HCT116 (cell line): ENCODE results near the gene PAK1. TPM values are rescaled to one million over a fixed set of nuclear protein-coding genes. Genes with fewer than 3 reads are reported as not detected.

ENCODE experiments used
- ATAC-seq: fragments of 200-7000 bp; cut with Tn5 transposase; 2 replicates; pipeline ENCODE4 v1.9.1; 2020; ENCODE audit warnings: mild to moderate bottlenecking, moderate library complexity
- BruUV-seq: library from RNA; stranded (reverse); fragments of 400-500 nt; replicated peaks from 2 replicates; lab custom pipeline; 2021; lab: Mats Ljungman, UMichigan
- CTCF ChIA-PET: fragments of 300-600 bp; sonication (Branson Sonifier 250); formaldehyde crosslinking; loops from one replicate; lab custom pipeline; 2021; ENCODE audit warnings: antibody characterized with exemption; lab: Charles Lee
- POLR2A ChIA-PET: fragments of 300-600, 350-600 bp; sonication (Branson Sonifier 250); formaldehyde crosslinking; loops from one replicate; lab custom pipeline; 2021; ENCODE audit warnings: antibody characterized with exemption; lab: Charles Lee
- RAD21 ChIA-PET, 2 experiments: fragments of 300-600 bp; sonication (Branson Sonifier 250); formaldehyde crosslinking; loops; one replicate each; lab custom pipeline; 2023; ENCODE audit warnings: low total read pairs in 2 of 2; ENCODE audit not compliant: uncharacterized antibody in 2 of 2, unreplicated experiment in 2 of 2, low non-redundant PET in 1 of 2; lab: Charles Lee
- DNase-seq: peaks from one replicate; pipeline ENCODE4 v3.0.0-alpha.2; 2010; ENCODE audit warnings: low read depth, low spot score
- H2AFZ ChIP-seq: fragments of 200-600 bp; shearing (Covaris generic), sonication (generic); 2 replicates; pipeline ENCODE4 v1.6.1; 2017; ENCODE audit warnings: low read depth, mixed run types, mixed read lengths, antibody characterized with exemption, low read length; ENCODE audit not compliant: poor library complexity, severe bottlenecking
- H3K27ac ChIP-seq: 2 replicates; pipeline ENCODE4 v1.5.1; 2012; ENCODE audit warnings: low read depth, low read length
- H3K27me3 ChIP-seq: fragments of 200-600 bp; sonication (generic); 2 replicates; pipeline ENCODE4 v1.6.1; 2016; ENCODE audit warnings: mixed run types, low read length, mixed read lengths; ENCODE audit not compliant: insufficient read depth
- H3K36me3 ChIP-seq, 2 experiments: fragments of 200-500 bp in 1 of 2; fragments of 200-600 bp in 1 of 2; sonication (Bioruptor generic) in 1 of 2; sonication (generic) in 1 of 2; 2 replicates each; pipeline versions ENCODE4 v1.5.1 to v1.6.1; 2014 to 2016; ENCODE audit warnings: low read length in 2 of 2, inconsistent platforms in 1 of 2, mixed read lengths in 1 of 2, mixed run types in 1 of 2; ENCODE audit not compliant: insufficient read depth in 2 of 2, control insufficient read depth in 1 of 2
- H3K4me1 ChIP-seq, 2 experiments: fragments of 200-600 bp in 1 of 2; sonication (generic) in 1 of 2; 2 replicates each; pipeline versions ENCODE4 v1.5.1 to v1.6.1; 2012 to 2017; ENCODE audit warnings: low read length in 2 of 2, inconsistent platforms in 1 of 2, mild to moderate bottlenecking in 1 of 2, mixed read lengths in 1 of 2, mixed run types in 1 of 2, moderate library complexity in 1 of 2; ENCODE audit not compliant: insufficient read depth in 2 of 2, control insufficient read depth in 1 of 2
- H3K4me2 ChIP-seq: fragments of 200-600 bp; sonication (generic); 2 replicates; pipeline ENCODE4 v1.6.1; 2017; ENCODE audit warnings: mixed run types, low read length, mixed read lengths
- H3K4me3 ChIP-seq, 2 experiments: fragments of 200-600 bp in 1 of 2; sonication (generic) in 1 of 2; replicated peaks in 1 of 2; 2 replicates each; pipeline ENCODE4 v1.5.1; 2011 to 2016; ENCODE audit warnings: low read length in 2 of 2, control low read depth in 1 of 2, low read depth in 1 of 2, mild to moderate bottlenecking in 1 of 2, mixed read lengths in 1 of 2, mixed run types in 1 of 2
- H3K79me2 ChIP-seq: fragments of 200-600 bp; sonication (generic); 2 replicates; pipeline ENCODE4 v1.6.1; 2017; ENCODE audit warnings: mild to moderate bottlenecking, mixed run types, low read length, moderate library complexity, mixed read lengths; ENCODE audit not compliant: insufficient read depth
- H3K9ac ChIP-seq: fragments of 200-600 bp; sonication (generic); 2 replicates; pipeline ENCODE4 v1.6.1; 2016; ENCODE audit warnings: low read length, mixed read lengths
- H3K9me2 ChIP-seq: fragments of 200-600 bp; sonication (generic), shearing (Covaris generic); 2 replicates; pipeline ENCODE4 v1.6.1; 2017; ENCODE audit warnings: mixed run types, mild to moderate bottlenecking, moderate library complexity; ENCODE audit not compliant: insufficient read depth
- H3K9me3 ChIP-seq, 2 experiments: fragments of 200-500 bp in 1 of 2; fragments of 200-600 bp in 1 of 2; sonication (Bioruptor generic) in 1 of 2; sonication (generic) in 1 of 2; 2 replicates each; pipeline ENCODE4 v1.6.1; 2014 to 2017; ENCODE audit warnings: low read length in 2 of 2, mixed read lengths in 2 of 2, inconsistent platforms in 1 of 2, low read depth in 1 of 2, mild to moderate bottlenecking in 1 of 2, mixed run types in 1 of 2, moderate library complexity in 1 of 2; ENCODE audit not compliant: control insufficient read depth in 1 of 2, insufficient read depth in 1 of 2
- H4K20me1 ChIP-seq: fragments of 200-600 bp; sonication (generic), shearing (Covaris generic); 2 replicates; pipeline ENCODE4 v1.6.1; 2017; ENCODE audit warnings: mixed run types, mild to moderate bottlenecking, moderate library complexity; ENCODE audit not compliant: insufficient read depth
- ATF3 ChIP-seq: IDR thresholded peaks from 2 replicates; pipeline ENCODE4 v1.6.1; 2012
- CBX3 ChIP-seq: IDR thresholded peaks from 2 replicates; pipeline ENCODE4 v1.6.1; 2012; ENCODE audit warnings: low read depth
- ELF1 ChIP-seq: IDR thresholded peaks from 2 replicates; pipeline ENCODE4 v1.6.1; 2012; ENCODE audit warnings: low read depth, borderline replicate concordance
- FOSL1 ChIP-seq: IDR thresholded peaks from 2 replicates; pipeline ENCODE4 v1.6.1; 2012; ENCODE audit warnings: low read depth
- JUND ChIP-seq: IDR thresholded peaks from 2 replicates; pipeline ENCODE4 v1.6.1; 2012
- POLR2A ChIP-seq: IDR thresholded peaks from 2 replicates; pipeline ENCODE4 v1.7.0; 2011; ENCODE audit warnings: borderline replicate concordance; ENCODE audit not compliant: insufficient read depth, insufficient read length; ENCODE audit errors: extremely low read depth
- POLR2AphosphoS5 ChIP-seq: IDR thresholded peaks from 2 replicates; pipeline ENCODE4 v1.6.1; 2011; ENCODE audit warnings: mild to moderate bottlenecking, low read depth, low read length, moderate library complexity
- RAD21 ChIP-seq: IDR thresholded peaks from 2 replicates; pipeline ENCODE4 v1.6.1; 2012; ENCODE audit warnings: low read depth, mild to moderate bottlenecking
- SIN3A ChIP-seq: IDR thresholded peaks from 2 replicates; pipeline ENCODE4 v1.6.1; 2012; ENCODE audit warnings: low read depth
- SP1 ChIP-seq: IDR thresholded peaks from 2 replicates; pipeline ENCODE4 v1.6.1; 2012; ENCODE audit warnings: low read depth
- SRF ChIP-seq: IDR thresholded peaks from 2 replicates; pipeline ENCODE4 v1.6.1; 2012; ENCODE audit warnings: low read depth
- YY1 ChIP-seq: IDR thresholded peaks from 2 replicates; pipeline ENCODE4 v1.6.1; 2011; ENCODE audit warnings: low read length, low read depth, moderate library complexity, mild to moderate bottlenecking; ENCODE audit not compliant: insufficient replicate concordance; ENCODE audit errors: extremely low read depth
- ZBTB33 ChIP-seq: IDR thresholded peaks from 2 replicates; pipeline ENCODE4 v1.6.1; 2011; ENCODE audit warnings: mild to moderate bottlenecking, low read length, moderate library complexity; ENCODE audit not compliant: insufficient replicate concordance; ENCODE audit errors: extremely low read depth
- intact Hi-C: fragments of 100-400 bp; cut with micrococcal nuclease; formaldehyde crosslinking; loops from 2 replicates; pipeline ENCODE4 v1.10.0; 2022
- total RNA-seq: library from RNA; stranded (reverse); gene quantifications from one replicate; pipeline ENCODE4 v1.2.1, GENCODE V29; 2021; ENCODE audit not compliant: unreplicated experiment
- TF ChIP-seq, protein P1 (sequence below): IDR thresholded peaks from 2 replicates; pipeline ENCODE4 v1.6.1; 2012; ENCODE audit warnings: low read depth
- TF ChIP-seq, protein P2 (sequence below): IDR thresholded peaks from 2 replicates; pipeline ENCODE4 v1.6.1; 2012

The PAK1 gene
- total RNA-seq, 1 experiment from 2014 or later: 56.1 TPM

DNA sequence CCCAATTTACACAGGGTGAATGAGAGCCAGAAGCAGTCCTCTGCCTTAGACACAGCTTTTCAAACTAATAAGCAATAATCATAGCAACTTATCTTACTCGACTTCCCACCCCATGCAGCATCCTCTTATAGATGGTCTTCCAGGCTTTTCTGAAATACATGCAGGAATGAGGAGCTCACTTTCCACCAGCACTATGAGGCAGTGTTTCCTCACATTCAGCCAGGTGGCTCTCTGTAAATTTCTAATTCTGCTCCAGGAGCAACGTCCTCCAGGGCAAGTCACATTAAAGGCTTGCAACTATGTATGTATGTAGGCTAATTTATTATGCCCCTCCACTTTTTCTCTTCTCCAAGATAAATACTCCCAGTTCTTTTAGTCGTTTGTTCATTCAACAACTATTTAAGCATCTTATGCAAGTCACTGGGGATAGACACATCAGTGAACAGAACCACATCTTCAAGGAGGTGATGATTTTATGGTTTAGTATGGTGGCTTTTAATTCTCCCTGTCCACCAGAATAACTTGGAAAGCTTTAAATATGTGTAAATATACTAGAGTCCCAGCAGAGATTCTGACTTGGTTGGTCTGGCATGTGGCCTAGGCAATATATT lies 59.9 kb downstream of the PAK1 start:
- CTCF ChIA-PET: no interaction called here
- Histone ChIP-seq H3K4me2 (no peak overlapping the region), H3K9ac (no peak overlapping the region), H3K9me2 (no peaks in the 10 kb centered on the region), H3K9me3 (no peaks in the 10 kb centered on the region), H3K4me3 (no peak overlapping the region), H3K36me3 (no peaks in the 10 kb centered on the region), H3K79me2 (peaks cover 17% of the 10 kb centered on the region), H4K20me1 (no peaks in the 10 kb centered on the region), H2AFZ (no peak overlapping the region), H3K4me1 (peaks cover 8 to 27% of the 10 kb centered on the region in 2 experiments; a peak in 3 of 4 replicates), H3K27me3 (no peaks in the 10 kb centered on the region), H3K27ac (no peak overlapping the region)
- intact Hi-C loops: no loop called here
- POLR2A ChIA-PET: no interaction called here
- DNase-seq: no peak
- RAD21 ChIA-PET: no interaction called here
- no peak for ATAC-seq
- TF ChIP-seq CBX3 (no peak), SP1 (no peak), RAD21 (peak; percentile 23; the same call in 1 of the 2 replicates), JUND (no peak), YY1 (no peak)
- BruUV-seq: no TSS peak

DNA sequence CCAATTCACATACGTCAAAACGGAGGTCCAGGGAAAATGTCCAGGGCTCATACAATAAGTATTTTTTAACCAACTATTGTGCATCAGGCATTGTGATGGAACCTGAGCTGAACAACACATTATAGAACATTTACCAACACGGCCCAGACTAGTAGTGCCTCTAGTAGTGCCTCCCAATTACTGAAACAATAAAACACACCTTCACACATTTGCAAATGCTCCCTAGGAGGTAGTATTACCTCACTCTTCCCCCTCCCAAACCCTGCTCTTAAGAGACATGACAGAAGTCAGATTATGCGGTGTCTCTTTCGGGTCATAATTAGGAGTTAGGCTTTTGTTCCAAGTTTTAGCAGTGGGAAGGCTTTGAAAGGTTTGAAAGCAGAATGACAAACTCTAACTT lies 61.1 kb downstream of the PAK1 start:
- BruUV-seq: no TSS peak
- ChIA-PET RAD21 (no interaction called here), CTCF (no interaction called here), POLR2A (no interaction called here)
- Histone ChIP-seq H3K4me2 (peak overlapping the region; percentile 89), H3K27ac (no peak overlapping the region), H3K9me3 (no peaks in the 10 kb centered on the region), H3K27me3 (no peaks in the 10 kb centered on the region), H3K4me1 (peaks cover 11 to 35% of the 10 kb centered on the region in 2 experiments; a peak in 3 of 4 replicates), H3K79me2 (peaks cover 24% of the 10 kb centered on the region), H3K4me3 (0 out of 4 replicates have a peak overlapping the region, but pooled peaks of 1 of the 2 experiments have one; percentile 74), H2AFZ (no peak overlapping the region), H4K20me1 (no peaks in the 10 kb centered on the region)
- DNase-seq: no peak
- TF ChIP-seq JUND (no peak), RAD21 (no peak), ATF3 (no peak), FOSL1 (no peak), SP1 (no peak), POLR2A (no peak), POLR2AphosphoS5 (no peak), SIN3A (no peak), SRF (no peak), ELF1 (no peak), ZBTB33 (no peak), CBX3 (no peak)
- TF ChIP-seq, protein P1, sequence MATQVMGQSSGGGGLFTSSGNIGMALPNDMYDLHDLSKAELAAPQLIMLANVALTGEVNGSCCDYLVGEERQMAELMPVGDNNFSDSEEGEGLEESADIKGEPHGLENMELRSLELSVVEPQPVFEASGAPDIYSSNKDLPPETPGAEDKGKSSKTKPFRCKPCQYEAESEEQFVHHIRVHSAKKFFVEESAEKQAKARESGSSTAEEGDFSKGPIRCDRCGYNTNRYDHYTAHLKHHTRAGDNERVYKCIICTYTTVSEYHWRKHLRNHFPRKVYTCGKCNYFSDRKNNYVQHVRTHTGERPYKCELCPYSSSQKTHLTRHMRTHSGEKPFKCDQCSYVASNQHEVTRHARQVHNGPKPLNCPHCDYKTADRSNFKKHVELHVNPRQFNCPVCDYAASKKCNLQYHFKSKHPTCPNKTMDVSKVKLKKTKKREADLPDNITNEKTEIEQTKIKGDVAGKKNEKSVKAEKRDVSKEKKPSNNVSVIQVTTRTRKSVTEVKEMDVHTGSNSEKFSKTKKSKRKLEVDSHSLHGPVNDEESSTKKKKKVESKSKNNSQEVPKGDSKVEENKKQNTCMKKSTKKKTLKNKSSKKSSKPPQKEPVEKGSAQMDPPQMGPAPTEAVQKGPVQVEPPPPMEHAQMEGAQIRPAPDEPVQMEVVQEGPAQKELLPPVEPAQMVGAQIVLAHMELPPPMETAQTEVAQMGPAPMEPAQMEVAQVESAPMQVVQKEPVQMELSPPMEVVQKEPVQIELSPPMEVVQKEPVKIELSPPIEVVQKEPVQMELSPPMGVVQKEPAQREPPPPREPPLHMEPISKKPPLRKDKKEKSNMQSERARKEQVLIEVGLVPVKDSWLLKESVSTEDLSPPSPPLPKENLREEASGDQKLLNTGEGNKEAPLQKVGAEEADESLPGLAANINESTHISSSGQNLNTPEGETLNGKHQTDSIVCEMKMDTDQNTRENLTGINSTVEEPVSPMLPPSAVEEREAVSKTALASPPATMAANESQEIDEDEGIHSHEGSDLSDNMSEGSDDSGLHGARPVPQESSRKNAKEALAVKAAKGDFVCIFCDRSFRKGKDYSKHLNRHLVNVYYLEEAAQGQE: no peak
- TF ChIP-seq, protein P2, sequence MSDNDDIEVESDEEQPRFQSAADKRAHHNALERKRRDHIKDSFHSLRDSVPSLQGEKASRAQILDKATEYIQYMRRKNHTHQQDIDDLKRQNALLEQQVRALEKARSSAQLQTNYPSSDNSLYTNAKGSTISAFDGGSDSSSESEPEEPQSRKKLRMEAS: no peak
- TF ChIP-seq, all 23 proteins: peak for 0
- H3K36me3 ChIP-seq: no peaks in the 10 kb centered on the region
- intact Hi-C loops: no loop called here
- ATAC-seq: no peak
- H3K9ac ChIP-seq: 0 out of 2 replicates have a peak overlapping the region, but pooled peaks have one; percentile 76
- H3K9me2 ChIP-seq: no peaks in the 10 kb centered on the region
